ENCODE data around the gene CHST1. TPM values are rescaled to one million over a fixed set of nuclear protein-coding genes. Genes with fewer than 3 reads are reported as not detected.

The CHST1 gene
- total RNA-seq, 1 donor from 2014 or later, result not detected

DNA sequence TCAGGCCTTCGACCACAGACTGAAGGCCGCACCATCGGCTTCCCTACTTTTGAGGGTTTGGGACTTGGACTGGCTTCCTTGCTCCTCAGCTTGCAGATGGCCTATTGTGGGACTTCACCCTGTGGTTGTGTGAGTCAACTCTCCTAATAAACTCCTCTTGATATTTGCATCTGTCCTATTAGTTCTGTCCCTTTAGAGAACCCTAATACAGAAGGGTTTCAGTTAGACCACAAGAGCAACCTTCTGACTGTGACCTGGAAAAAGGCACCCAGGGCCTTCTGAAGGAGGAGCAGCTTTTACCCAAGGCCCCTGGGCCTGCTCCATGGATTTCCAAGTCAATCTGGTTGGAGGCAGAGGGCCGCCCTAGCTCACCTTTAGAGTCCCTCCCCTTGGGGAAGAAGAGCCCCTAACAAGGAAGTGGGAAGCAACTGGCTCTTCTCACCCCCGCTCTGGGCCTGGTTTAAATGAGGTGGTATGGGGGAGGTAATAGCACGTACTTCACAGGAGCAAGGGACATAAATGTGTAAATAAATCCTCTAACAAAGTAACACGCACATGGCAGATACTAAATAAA is 11.2 kb upstream of the CHST1 start:
- no peaks in the 10 kb centered on the region for H3K9me3 Mint-ChIP-seq
- Histone ChIP-seq H2AFZ (replicated peaks) (no peak overlapping the region), H3K79me2 (ENCODE audit: low read depth) (no peaks in the 10 kb centered on the region), H3K4me1 (peaks cover 13% of the 10 kb centered on the region), H3K4me3 (no peak overlapping the region), H3K4me2 (no peak overlapping the region), H3K27me3 (no peaks in the 10 kb centered on the region), H3K9ac (no peak overlapping the region), H4K20me1 (ENCODE audit: low read depth) (no peaks in the 10 kb centered on the region), H3K36me3 (no peaks in the 10 kb centered on the region), H3K9me3 (ENCODE audit: low read depth) (no peaks in the 10 kb centered on the region), H3F3A (ENCODE audit: low read depth) (peaks cover 5% of the 10 kb centered on the region), H3K27ac (no peak overlapping the region)
- TF ChIP-seq, protein P1, sequence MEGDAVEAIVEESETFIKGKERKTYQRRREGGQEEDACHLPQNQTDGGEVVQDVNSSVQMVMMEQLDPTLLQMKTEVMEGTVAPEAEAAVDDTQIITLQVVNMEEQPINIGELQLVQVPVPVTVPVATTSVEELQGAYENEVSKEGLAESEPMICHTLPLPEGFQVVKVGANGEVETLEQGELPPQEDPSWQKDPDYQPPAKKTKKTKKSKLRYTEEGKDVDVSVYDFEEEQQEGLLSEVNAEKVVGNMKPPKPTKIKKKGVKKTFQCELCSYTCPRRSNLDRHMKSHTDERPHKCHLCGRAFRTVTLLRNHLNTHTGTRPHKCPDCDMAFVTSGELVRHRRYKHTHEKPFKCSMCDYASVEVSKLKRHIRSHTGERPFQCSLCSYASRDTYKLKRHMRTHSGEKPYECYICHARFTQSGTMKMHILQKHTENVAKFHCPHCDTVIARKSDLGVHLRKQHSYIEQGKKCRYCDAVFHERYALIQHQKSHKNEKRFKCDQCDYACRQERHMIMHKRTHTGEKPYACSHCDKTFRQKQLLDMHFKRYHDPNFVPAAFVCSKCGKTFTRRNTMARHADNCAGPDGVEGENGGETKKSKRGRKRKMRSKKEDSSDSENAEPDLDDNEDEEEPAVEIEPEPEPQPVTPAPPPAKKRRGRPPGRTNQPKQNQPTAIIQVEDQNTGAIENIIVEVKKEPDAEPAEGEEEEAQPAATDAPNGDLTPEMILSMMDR (IDR thresholded peaks at IDR 0.05), result no peak
- TF ChIP-seq EZH2 (IDR thresholded peaks at IDR 0.05), result no peak
- no peak for TF ChIP-seq EZH2phosphoT487 (IDR thresholded peaks at IDR 0.05)
- H3K27me3 Mint-ChIP-seq (ENCODE audit: insufficient read depth, low read depth), result peaks cover 9% of the 10 kb centered on the region
- peak overlapping the region; percentile 15 for H3K4me3 Mint-ChIP-seq
- peaks cover 21% of the 10 kb centered on the region for H3K4me1 Mint-ChIP-seq
- no peak for DNase-seq (ENCODE audit: low spot score)
- peak overlapping the region; percentile 11 for H3K27ac Mint-ChIP-seq
- H3K36me3 Mint-ChIP-seq, result no peaks in the 10 kb centered on the region

DNA sequence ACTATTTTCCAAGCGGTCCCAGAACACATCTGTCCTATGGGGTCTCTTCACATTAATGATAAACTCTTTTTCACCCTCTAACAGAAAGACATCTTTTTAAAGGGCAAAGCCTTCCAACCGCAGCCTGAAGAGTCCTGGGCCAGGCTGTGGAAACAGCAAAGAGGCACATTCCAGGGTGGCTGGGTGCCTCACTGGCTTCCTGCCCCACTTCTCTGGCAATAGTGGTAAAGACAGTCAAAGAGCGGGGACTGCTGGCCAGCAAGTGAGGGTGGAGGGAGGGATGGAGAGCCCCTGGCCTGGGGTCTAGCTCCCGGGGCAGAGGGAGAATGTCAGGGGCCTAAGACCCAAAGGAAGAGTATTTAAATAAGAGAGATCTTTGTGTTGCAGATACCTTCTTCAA is 10.2 kb upstream of the CHST1 start:
- Mint-ChIP-seq H3K27me3 (ENCODE audit: insufficient read depth, low read depth) (peaks cover 8% of the 10 kb centered on the region), H3K4me3 (no peak overlapping the region), H3K36me3 (no peaks in the 10 kb centered on the region), H3K27ac (no peak overlapping the region), H3K9me3 (no peaks in the 10 kb centered on the region), H3K4me1 (peaks cover 21% of the 10 kb centered on the region)
- Histone ChIP-seq H4K20me1 (ENCODE audit: low read depth) (no peaks in the 10 kb centered on the region), H3K4me3 (no peak overlapping the region), H3K4me2 (no peak overlapping the region), H3K27ac (no peak overlapping the region), H3F3A (ENCODE audit: low read depth) (peaks cover 5% of the 10 kb centered on the region), H3K4me1 (peaks cover 13% of the 10 kb centered on the region), H3K79me2 (ENCODE audit: low read depth) (no peaks in the 10 kb centered on the region), H3K9me3 (ENCODE audit: low read depth) (no peaks in the 10 kb centered on the region), H3K9ac (no peak overlapping the region), H2AFZ (replicated peaks) (no peak overlapping the region), H3K27me3 (no peaks in the 10 kb centered on the region), H3K36me3 (no peaks in the 10 kb centered on the region)
- TF ChIP-seq EZH2 (IDR thresholded peaks at IDR 0.05), result no peak
- no peak for TF ChIP-seq EZH2phosphoT487 (IDR thresholded peaks at IDR 0.05)
- TF ChIP-seq, protein P1 (IDR thresholded peaks at IDR 0.05), result no peak
- no peak for DNase-seq (ENCODE audit: low spot score)

DNA sequence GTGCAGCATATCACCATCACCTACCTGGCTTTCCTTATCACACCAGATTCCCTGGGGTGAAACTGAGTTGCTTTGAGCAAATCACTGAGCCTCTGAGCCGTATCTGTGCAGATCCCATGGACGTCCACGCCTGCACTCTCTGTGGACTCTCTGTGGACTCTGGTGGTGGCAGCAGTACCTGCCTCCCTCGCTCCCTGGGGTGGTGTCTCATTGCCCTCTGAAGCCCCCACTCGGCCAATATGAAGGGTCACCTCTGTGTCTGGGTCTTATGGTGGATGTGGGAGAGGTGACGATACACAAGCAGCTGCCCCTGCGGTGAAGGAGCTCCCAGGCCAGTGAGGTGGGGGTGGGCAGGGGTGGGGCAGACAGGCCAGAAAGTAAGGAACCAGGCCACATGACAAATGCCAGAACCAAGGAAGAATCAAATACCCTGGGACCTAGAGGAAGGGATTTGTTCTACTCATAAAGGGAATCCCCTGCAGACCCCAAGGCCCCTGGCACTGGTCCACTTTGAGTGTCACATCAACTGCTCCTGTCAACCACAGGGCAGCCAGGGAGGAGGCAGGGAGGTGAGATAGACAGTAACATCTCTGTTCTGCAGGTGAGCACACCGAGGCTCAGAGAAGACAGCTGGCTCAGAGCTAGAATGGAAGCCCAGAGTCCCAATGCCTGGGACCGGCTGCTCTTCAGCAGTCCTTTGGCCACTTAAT is 9.2 kb upstream of the CHST1 start:
- no peak overlapping the region for H3K27ac ChIP-seq
- H3K4me2 ChIP-seq, result no peak overlapping the region
- H3K27me3 ChIP-seq, result peaks cover 2% of the 10 kb centered on the region
- H3K79me2 ChIP-seq (ENCODE audit: low read depth), result no peaks in the 10 kb centered on the region
- peaks cover 13% of the 10 kb centered on the region for H3K4me1 ChIP-seq
- H3K4me3 ChIP-seq, result no peak overlapping the region
- no peaks in the 10 kb centered on the region for H3K9me3 ChIP-seq (ENCODE audit: low read depth)
- H3K36me3 ChIP-seq, result no peaks in the 10 kb centered on the region
- no peak overlapping the region for H2AFZ ChIP-seq (replicated peaks)
- no peaks in the 10 kb centered on the region for H4K20me1 ChIP-seq (ENCODE audit: low read depth)
- H3K9ac ChIP-seq, result no peak overlapping the region
- peaks cover 16% of the 10 kb centered on the region for H3K4me1 Mint-ChIP-seq
- no peaks in the 10 kb centered on the region for H3K36me3 Mint-ChIP-seq
- TF ChIP-seq, protein P1 (IDR thresholded peaks at IDR 0.05), result no peak
- TF ChIP-seq EZH2 (IDR thresholded peaks at IDR 0.05), result no peak
- TF ChIP-seq EZH2phosphoT487 (IDR thresholded peaks at IDR 0.05), result no peak
- no peak overlapping the region for H3K4me3 Mint-ChIP-seq
- H3K27me3 Mint-ChIP-seq (ENCODE audit: insufficient read depth, low read depth), result peaks cover 8% of the 10 kb centered on the region
- no peaks in the 10 kb centered on the region for H3K9me3 Mint-ChIP-seq
- H3K27ac Mint-ChIP-seq, result no peak overlapping the region
- peaks cover 5% of the 10 kb centered on the region for H3F3A ChIP-seq (ENCODE audit: low read depth)
- no peak for DNase-seq (ENCODE audit: low spot score)
